ENCODE results near the gene CLEC4D. TPM values are rescaled to one million over a fixed set of nuclear protein-coding genes. Genes with fewer than 3 reads are reported as not detected.

The CLEC4D gene
- polyA plus RNA-seq, 1 donor (not counting 4 experiments of a cell fraction or from before 2014, with no cell fraction given), result not detected

- no peak for TF ChIP-seq EZH2 (IDR thresholded peaks at IDR 0.05; ENCODE audit: low read length)
- TF ChIP-seq, protein P1, sequence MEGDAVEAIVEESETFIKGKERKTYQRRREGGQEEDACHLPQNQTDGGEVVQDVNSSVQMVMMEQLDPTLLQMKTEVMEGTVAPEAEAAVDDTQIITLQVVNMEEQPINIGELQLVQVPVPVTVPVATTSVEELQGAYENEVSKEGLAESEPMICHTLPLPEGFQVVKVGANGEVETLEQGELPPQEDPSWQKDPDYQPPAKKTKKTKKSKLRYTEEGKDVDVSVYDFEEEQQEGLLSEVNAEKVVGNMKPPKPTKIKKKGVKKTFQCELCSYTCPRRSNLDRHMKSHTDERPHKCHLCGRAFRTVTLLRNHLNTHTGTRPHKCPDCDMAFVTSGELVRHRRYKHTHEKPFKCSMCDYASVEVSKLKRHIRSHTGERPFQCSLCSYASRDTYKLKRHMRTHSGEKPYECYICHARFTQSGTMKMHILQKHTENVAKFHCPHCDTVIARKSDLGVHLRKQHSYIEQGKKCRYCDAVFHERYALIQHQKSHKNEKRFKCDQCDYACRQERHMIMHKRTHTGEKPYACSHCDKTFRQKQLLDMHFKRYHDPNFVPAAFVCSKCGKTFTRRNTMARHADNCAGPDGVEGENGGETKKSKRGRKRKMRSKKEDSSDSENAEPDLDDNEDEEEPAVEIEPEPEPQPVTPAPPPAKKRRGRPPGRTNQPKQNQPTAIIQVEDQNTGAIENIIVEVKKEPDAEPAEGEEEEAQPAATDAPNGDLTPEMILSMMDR (optimal IDR thresholded peaks at IDR 0.05 in 1 of 3, IDR thresholded peaks at IDR 0.05 in 1 of 3, conservative IDR thresholded peaks at IDR 0.05 in 1 of 3; ENCODE audit: extremely low read depth in 1 of 3, insufficient read depth in 2 of 3, low read length in 3 of 3), result no peak
- Histone ChIP-seq H3K9ac (ENCODE audit: control insufficient read depth, extremely low read depth, insufficient read depth, low read length) (no peak overlapping the region), H3K9me1 (ENCODE audit: control insufficient read depth, extremely low read depth, insufficient read depth, low read length) (no peaks in the 10 kb centered on the region), H3K4me3 (ENCODE audit: control insufficient read depth in 2 of 3, extremely low read depth in 1 of 3, insufficient read depth in 2 of 3, low read depth in 1 of 3, low read length in 3 of 3) (no peak overlapping the region), H3K27me3 (ENCODE audit: control insufficient read depth, extremely low read depth, insufficient read depth, low read length) (no peaks in the 10 kb centered on the region), H3K36me3 (ENCODE audit: control insufficient read depth in 2 of 2, extremely low read depth in 1 of 2, insufficient read depth in 2 of 2, low read length in 2 of 2) (no peaks in the 10 kb centered on the region), H3K79me2 (ENCODE audit: control insufficient read depth, insufficient read depth, low read length) (no peaks in the 10 kb centered on the region), H3K27ac (ENCODE audit: control insufficient read depth, insufficient read depth, low read length) (no peak overlapping the region), H3K4me2 (ENCODE audit: control insufficient read depth, extremely low read depth, insufficient read depth, low read depth, low read length) (no peak overlapping the region), H4K20me1 (ENCODE audit: control insufficient read depth, extremely low read depth, insufficient read depth, low read length) (no peaks in the 10 kb centered on the region), H3K9me3 (ENCODE audit: control insufficient read depth, low read depth, low read length) (no peaks in the 10 kb centered on the region), H2AFZ (ENCODE audit: control insufficient read depth, low read length) (no peak overlapping the region), H3K4me1 (ENCODE audit: control insufficient read depth, extremely low read depth, insufficient read depth, low read length) (peaks cover 4% of the 10 kb centered on the region)
- no peak for FAIRE-seq
- dilution Hi-C loops (cut with MboI; ENCODE audit: extremely low pct_ligation_motif_present, low sequenced_read_pairs), result no loop called here
- DNase-seq (ENCODE audit: low read depth, low spot score), result no peak
Observed at GRCh38 chr12:8554451-8555195, 41.3 kb downstream of the CLEC4D start.

- Histone ChIP-seq H3K9ac (ENCODE audit: control insufficient read depth, extremely low read depth, insufficient read depth, low read length) (no peak overlapping the region), H3K27me3 (ENCODE audit: control insufficient read depth, extremely low read depth, insufficient read depth, low read length) (no peaks in the 10 kb centered on the region), H3K4me2 (ENCODE audit: control insufficient read depth, extremely low read depth, insufficient read depth, low read depth, low read length) (no peak overlapping the region), H2AFZ (ENCODE audit: control insufficient read depth, low read length) (no peak overlapping the region), H3K9me1 (ENCODE audit: control insufficient read depth, extremely low read depth, insufficient read depth, low read length) (no peaks in the 10 kb centered on the region), H3K27ac (ENCODE audit: control insufficient read depth, insufficient read depth, low read length) (no peak overlapping the region), H3K4me3 (ENCODE audit: control insufficient read depth in 2 of 3, extremely low read depth in 1 of 3, insufficient read depth in 2 of 3, low read depth in 1 of 3, low read length in 3 of 3) (no peak overlapping the region), H4K20me1 (ENCODE audit: control insufficient read depth, extremely low read depth, insufficient read depth, low read length) (no peaks in the 10 kb centered on the region), H3K36me3 (ENCODE audit: control insufficient read depth in 2 of 2, extremely low read depth in 1 of 2, insufficient read depth in 2 of 2, low read length in 2 of 2) (no peaks in the 10 kb centered on the region), H3K9me3 (ENCODE audit: control insufficient read depth, low read depth, low read length) (no peaks in the 10 kb centered on the region), H3K4me1 (ENCODE audit: control insufficient read depth, extremely low read depth, insufficient read depth, low read length) (peaks cover 4% of the 10 kb centered on the region), H3K79me2 (ENCODE audit: control insufficient read depth, insufficient read depth, low read length) (no peaks in the 10 kb centered on the region)
- no peak for TF ChIP-seq EZH2 (IDR thresholded peaks at IDR 0.05; ENCODE audit: low read length)
- TF ChIP-seq, protein P1 (optimal IDR thresholded peaks at IDR 0.05 in 1 of 3, IDR thresholded peaks at IDR 0.05 in 1 of 3, conservative IDR thresholded peaks at IDR 0.05 in 1 of 3; ENCODE audit: extremely low read depth in 1 of 3, insufficient read depth in 2 of 3, low read length in 3 of 3), result no peak
- no peak for FAIRE-seq
- dilution Hi-C loops (cut with MboI; ENCODE audit: extremely low pct_ligation_motif_present, low sequenced_read_pairs), result no loop called here
- DNase-seq (ENCODE audit: low read depth, low spot score), result no peak
Observed at GRCh38 chr12:8556531-8557097, 43.3 kb downstream of the CLEC4D start.

Measured in keratinocyte (primary cell).